ENCODE data around the gene RAP1GAP. TPM values are rescaled to one million over a fixed set of nuclear protein-coding genes. Genes with fewer than 3 reads are reported as not detected.
A peak's percentile ranks its signal among the peaks of the same experiment; 100 is the strongest.

The RAP1GAP gene
- total RNA-seq, 1 donor from 2014 or later, result 0.64 TPM

DNA sequence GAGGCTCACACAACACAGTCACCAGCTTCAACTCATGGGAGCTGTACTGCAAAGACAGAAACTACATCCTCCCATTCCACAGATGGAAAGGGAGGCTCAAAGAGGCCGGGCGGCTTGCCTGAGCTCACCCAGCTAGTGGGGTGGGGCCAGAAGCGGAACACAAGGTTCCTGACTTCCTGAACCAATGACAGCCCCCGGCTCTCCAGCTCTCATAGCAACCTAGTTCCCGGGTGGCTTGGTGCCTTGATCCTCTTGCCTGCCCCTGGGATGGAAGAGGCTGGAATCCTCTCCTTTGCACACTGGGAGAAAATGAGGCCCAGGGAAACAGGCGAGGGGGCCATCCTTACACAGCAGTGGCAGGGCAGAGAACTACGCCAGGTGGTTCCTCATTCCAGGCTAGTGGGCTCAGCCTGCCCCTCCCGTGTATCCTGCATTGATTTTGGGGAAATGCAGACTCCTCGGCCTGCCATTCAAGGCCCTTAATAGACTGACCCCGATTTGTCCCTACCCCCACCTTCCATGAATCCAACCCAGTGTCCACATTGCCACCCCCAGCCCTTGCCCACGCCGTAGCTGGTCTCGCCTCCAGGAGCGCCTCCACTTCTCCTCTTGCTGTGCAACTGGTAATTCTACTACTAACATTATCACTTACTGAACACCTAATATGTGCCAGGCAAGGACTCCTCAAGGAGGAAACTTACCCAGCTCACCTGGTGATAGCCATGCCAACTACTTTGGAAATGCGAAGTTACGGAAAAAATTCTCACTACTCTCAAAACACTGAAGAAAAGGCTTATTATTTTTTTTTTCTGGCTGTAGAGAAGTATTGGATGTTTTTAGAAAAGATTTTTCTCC is 5.0 kb downstream of the RAP1GAP start:
- peak in 1 of 2 donors; percentile 59 for DNase-seq (ENCODE audit: low spot score in 2 of 2)

DNA sequence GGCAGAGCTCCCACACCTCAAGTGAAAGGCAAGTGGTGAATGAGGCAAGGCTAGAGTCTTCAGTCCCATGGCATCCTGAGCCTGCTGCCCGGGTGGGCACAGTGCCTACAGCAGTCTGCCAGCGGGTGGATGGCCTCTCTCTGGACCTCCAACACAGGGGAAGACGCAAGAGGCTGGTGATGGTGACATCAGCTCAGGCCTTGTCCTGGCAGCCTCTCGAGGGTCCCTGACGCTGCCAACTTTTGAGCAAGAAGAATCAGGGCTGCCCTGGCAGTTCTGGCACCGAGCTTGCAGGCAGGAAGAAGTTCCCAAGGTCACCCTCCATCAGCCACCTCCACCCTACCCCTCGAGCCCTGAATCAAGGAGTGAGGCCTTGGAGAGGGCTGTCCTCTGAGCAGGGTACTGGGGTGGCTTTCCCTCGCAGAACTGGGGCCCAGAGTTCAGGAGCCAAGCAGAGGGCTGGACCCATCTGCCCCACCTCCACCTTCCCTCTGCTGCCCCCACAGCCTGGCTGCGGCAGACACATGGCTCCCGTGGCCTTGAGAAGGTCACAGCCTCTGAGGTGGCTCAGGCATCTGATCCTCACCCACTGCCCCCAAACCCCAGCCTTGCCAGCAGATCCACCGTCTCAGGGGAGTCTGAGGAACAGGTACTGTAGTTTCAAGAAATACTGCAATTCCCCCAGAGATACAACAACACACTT is 5.8 kb downstream of the RAP1GAP start:
- no peak for DNase-seq (ENCODE audit: low spot score in 2 of 2)
- Histone ChIP-seq H3K4me3 (no peak overlapping the region), H3K36me3 (no peaks in the 10 kb centered on the region), H3K9me3 (no peaks in the 10 kb centered on the region), H3K27ac (no peak overlapping the region), H3K4me1 (peaks cover 0 to under 1% of the 10 kb centered on the region in 2 donors), H3K27me3 (peaks cover 4% of the 10 kb centered on the region)
- TF ChIP-seq, protein P1, sequence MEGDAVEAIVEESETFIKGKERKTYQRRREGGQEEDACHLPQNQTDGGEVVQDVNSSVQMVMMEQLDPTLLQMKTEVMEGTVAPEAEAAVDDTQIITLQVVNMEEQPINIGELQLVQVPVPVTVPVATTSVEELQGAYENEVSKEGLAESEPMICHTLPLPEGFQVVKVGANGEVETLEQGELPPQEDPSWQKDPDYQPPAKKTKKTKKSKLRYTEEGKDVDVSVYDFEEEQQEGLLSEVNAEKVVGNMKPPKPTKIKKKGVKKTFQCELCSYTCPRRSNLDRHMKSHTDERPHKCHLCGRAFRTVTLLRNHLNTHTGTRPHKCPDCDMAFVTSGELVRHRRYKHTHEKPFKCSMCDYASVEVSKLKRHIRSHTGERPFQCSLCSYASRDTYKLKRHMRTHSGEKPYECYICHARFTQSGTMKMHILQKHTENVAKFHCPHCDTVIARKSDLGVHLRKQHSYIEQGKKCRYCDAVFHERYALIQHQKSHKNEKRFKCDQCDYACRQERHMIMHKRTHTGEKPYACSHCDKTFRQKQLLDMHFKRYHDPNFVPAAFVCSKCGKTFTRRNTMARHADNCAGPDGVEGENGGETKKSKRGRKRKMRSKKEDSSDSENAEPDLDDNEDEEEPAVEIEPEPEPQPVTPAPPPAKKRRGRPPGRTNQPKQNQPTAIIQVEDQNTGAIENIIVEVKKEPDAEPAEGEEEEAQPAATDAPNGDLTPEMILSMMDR (IDR thresholded peaks at IDR 0.05), result no peak
- intact Hi-C loops (cut with DNase I), result no loop called here

More for the DNA sequence above, 5.0 kb downstream of the RAP1GAP start:
- intact Hi-C loops (cut with DNase I), result no loop called here
- Histone ChIP-seq H3K9me3 (no peaks in the 10 kb centered on the region), H3K27me3 (peaks cover 12% of the 10 kb centered on the region), H3K27ac (no peak overlapping the region), H3K36me3 (no peaks in the 10 kb centered on the region), H3K4me1 (peaks cover 5 to 8% of the 10 kb centered on the region in 2 donors), H3K4me3 (no peak overlapping the region)
- TF ChIP-seq, protein P1 (IDR thresholded peaks at IDR 0.05), result no peak

DNA sequence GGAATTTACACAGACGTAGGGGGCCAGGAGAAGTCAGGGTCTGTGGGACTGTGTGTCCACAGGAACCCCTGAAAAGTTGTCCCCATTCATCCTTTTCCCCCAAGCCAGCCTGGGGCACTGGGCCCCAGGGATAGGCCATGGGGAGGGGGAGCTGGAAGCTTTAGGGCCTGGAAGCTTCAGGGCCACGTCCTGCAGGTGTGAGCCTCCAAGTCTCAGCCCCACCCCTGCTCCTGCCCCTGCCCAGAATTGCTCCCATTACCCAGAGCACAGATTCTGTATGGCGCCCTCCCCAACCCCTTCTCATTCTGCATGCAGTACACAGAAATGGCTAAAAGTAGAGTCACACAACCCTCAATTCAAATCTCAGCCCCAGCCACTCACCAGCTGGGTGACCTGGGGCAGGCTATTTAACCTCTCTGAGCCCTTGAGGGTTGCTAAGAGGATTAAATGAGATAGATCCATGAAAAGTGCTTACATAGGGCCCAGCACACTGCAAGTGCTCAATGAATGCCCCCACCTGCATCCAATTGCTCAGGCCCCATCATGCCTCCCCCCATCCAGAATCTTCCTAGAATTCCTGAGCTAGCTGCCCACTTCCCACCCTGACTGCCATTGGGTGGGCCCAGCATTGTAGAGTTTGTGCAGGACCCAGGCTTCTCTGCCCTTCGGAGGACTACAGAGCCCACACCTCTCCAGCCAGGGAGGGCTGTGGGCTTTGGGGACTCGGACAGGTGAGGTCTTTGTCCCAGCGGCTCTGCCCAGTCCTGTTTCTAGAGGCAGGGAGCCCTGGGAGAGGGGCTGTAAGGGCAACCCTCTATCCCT is 6.5 kb downstream of the RAP1GAP start:
- Histone ChIP-seq H3K4me3 (no peak overlapping the region), H3K4me1 (no peaks in the 10 kb centered on the region), H3K36me3 (no peaks in the 10 kb centered on the region), H3K27me3 (no peaks in the 10 kb centered on the region), H3K27ac (no peak overlapping the region), H3K9me3 (no peaks in the 10 kb centered on the region)
- intact Hi-C loops (cut with DNase I), result no loop called here
- TF ChIP-seq, protein P1 (IDR thresholded peaks at IDR 0.05), result no peak
- peak in 1 of 2 donors; percentile 50 for DNase-seq (ENCODE audit: low spot score in 2 of 2)

DNA sequence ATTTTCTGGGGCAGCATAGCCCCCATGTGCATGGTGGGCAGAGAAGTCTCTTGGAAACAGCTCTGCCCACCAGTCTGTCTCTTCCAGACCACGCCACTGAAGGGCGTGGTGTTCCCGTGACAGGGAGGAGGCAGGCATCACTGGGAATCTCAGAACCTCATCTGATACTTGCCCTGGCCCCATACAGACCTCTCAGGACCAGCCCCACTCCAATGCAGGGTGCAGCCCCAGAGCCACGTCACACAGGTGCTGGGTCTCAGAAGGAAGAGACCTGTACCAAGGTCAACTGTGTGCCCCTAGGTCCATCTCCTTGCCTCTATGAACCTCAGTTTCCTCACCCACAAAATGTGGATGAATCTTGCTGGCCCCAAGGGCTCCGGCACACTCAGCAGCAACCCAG is 7.3 kb downstream of the RAP1GAP start:
- no peaks in the 10 kb centered on the region for H3K36me3 ChIP-seq
- no peaks in the 10 kb centered on the region for H3K27me3 ChIP-seq
- no peak overlapping the region for H3K27ac ChIP-seq
- TF ChIP-seq, protein P1 (IDR thresholded peaks at IDR 0.05), result no peak
- H3K4me1 ChIP-seq, result no peaks in the 10 kb centered on the region
- intact Hi-C loops (cut with DNase I), result no loop called here
- H3K4me3 ChIP-seq, result no peak overlapping the region
- DNase-seq (ENCODE audit: low spot score in 2 of 2), result peak in 1 of 2 donors; percentile 19
- no peaks in the 10 kb centered on the region for H3K9me3 ChIP-seq

DNA sequence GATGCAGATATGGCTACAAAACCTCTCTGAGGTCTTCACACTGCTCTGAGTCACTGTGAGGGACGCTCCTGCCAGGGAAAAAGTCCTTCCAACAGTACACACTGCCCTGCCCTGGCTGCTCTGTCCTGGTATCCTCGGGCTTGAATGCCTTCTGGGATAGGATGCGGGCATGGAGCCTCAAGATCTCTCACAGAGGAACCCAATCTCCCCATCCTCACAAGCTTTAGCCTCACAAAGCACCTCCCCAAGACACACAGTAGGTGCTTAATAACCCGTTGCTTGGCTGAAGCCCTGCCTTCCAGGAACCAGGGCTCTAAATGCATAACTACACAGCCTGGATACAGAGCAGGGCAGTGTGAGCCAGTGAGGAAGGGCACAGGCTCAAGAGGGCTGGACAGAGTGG is 9.2 kb downstream of the RAP1GAP start:
- no peak overlapping the region for H3K4me3 ChIP-seq
- H3K36me3 ChIP-seq, result no peaks in the 10 kb centered on the region
- TF ChIP-seq, protein P1 (IDR thresholded peaks at IDR 0.05), result no peak
- H3K9me3 ChIP-seq, result no peaks in the 10 kb centered on the region
- no peaks in the 10 kb centered on the region for H3K4me1 ChIP-seq
- intact Hi-C loops (cut with DNase I), result loop anchor here (2.0 kb wide), 1 partner anchor 151 kb away; the partner anchor contains the start of gene ALPL
- no peak overlapping the region for H3K27ac ChIP-seq
- no peak for DNase-seq (ENCODE audit: low spot score in 2 of 2)
- H3K27me3 ChIP-seq, result no peaks in the 10 kb centered on the region
